ENCODE data around the gene OR6K3. TPM values are rescaled to one million over a fixed set of nuclear protein-coding genes. Genes with fewer than 3 reads are reported as not detected.
"Not testable (repeated sequence)": the region's sequence is repeated elsewhere in the genome, so short reads cannot be mapped to it uniquely, and the experiment has no call there.

Gene OR6K3
- total and polyA plus RNA-seq, 8 donors, result not detected

DNA sequence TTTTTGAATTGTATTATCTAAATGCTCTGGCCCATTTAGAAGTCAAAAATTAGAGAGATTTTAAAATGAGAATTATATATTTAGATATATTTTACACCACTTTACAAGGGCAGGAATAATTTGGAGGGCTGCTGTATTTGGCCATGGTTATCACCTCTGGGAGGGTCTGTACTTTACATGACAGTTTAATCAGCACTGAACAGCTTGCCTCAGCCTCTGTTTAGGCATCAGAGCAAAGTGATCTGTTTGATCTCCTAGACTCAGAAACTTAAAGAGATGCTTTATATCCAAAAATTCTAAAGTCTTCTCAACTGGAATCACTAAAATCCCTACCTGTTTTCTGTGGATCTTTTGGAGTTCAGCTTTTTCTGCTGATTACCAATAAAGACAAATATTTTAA is 28.6 kb downstream of the OR6K3 start:
- H3K36me3 ChIP-seq, result no peaks in the 10 kb centered on the region
- H3K4me1 ChIP-seq, result no peaks in the 10 kb centered on the region
- H3K27ac ChIP-seq, result no peak overlapping the region
- no peak overlapping the region for H3K4me3 ChIP-seq
- peak in 1 of 2 donors; percentile 3 for DNase-seq
- H3K27me3 ChIP-seq, result no peaks in the 10 kb centered on the region
- TF ChIP-seq POLR2AphosphoS5 (IDR thresholded peaks at IDR 0.05) (no peak), EP300 (IDR thresholded peaks at IDR 0.05) (no peak), POLR2A (IDR thresholded peaks at IDR 0.05) (no peak)
- TF ChIP-seq, protein P1, sequence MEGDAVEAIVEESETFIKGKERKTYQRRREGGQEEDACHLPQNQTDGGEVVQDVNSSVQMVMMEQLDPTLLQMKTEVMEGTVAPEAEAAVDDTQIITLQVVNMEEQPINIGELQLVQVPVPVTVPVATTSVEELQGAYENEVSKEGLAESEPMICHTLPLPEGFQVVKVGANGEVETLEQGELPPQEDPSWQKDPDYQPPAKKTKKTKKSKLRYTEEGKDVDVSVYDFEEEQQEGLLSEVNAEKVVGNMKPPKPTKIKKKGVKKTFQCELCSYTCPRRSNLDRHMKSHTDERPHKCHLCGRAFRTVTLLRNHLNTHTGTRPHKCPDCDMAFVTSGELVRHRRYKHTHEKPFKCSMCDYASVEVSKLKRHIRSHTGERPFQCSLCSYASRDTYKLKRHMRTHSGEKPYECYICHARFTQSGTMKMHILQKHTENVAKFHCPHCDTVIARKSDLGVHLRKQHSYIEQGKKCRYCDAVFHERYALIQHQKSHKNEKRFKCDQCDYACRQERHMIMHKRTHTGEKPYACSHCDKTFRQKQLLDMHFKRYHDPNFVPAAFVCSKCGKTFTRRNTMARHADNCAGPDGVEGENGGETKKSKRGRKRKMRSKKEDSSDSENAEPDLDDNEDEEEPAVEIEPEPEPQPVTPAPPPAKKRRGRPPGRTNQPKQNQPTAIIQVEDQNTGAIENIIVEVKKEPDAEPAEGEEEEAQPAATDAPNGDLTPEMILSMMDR (IDR thresholded peaks at IDR 0.05), result no peak
- no peaks in the 10 kb centered on the region for H3K9me3 ChIP-seq
- intact Hi-C loops (cut with DNase I; ENCODE audit: low total_unique reads), result no loop called here

DNA sequence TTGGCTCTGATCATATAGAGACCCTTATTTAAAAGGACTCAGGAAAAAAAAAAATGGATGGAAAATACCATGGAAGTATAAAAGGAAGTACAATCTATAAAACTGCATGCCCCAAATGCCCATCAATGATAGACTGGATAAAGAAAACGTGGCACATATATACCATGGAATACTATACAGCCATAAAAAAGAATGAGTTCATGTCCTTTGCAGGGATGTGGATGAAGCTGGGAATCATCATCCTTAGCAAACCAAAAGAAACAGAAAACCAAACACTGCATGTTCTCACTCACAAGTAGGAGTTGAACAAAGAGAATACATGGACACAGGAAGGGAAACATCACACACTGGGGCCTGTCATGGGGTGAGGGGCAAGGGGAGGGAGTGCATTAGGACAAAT is 29.4 kb downstream of the OR6K3 start:
- H3K27me3 ChIP-seq; H3K36me3 ChIP-seq; H3K4me1 ChIP-seq; H3K4me3 ChIP-seq; intact Hi-C loops (cut with DNase I; ENCODE audit: low total_unique reads); H3K27ac ChIP-seq; H3K9me3 ChIP-seq; DNase-seq: not testable (repeated sequence)
- 31 to 45% (median 42%) methylated on average over 1 of the region's 1 CpG for WGBS, 5 donors

DNA sequence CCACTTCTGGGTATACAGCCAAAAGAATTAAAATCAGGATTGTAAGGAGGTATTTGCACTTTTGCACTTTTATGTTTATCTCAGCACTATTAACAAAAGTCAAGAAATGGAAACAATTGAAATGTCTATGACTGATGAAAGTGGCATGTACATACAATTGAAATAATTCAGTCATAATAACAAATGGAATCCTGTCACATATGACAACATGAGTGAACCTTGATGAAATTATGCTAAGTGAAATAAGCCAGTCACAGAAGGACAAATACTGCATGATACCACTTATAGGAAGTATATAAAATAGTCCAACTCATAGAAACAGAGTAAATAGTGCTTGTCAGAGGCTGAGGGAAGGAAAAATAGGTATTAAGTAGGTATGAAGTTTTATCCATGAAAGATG is 30.6 kb downstream of the OR6K3 start:
- no peaks in the 10 kb centered on the region for H3K4me1 ChIP-seq
- H3K4me3 ChIP-seq, result no peak overlapping the region
- no peak for TF ChIP-seq POLR2A (IDR thresholded peaks at IDR 0.05)
- TF ChIP-seq POLR2AphosphoS5 (IDR thresholded peaks at IDR 0.05), result no peak
- no peak for TF ChIP-seq EP300 (IDR thresholded peaks at IDR 0.05)
- TF ChIP-seq, protein P1 (IDR thresholded peaks at IDR 0.05), result no peak
- H3K27ac ChIP-seq, result no peak overlapping the region
- H3K27me3 ChIP-seq, result no peaks in the 10 kb centered on the region
- H3K36me3 ChIP-seq, result no peaks in the 10 kb centered on the region
- DNase-seq, result no peak
- intact Hi-C loops (cut with DNase I; ENCODE audit: low total_unique reads), result no loop called here
- H3K9me3 ChIP-seq, result no peaks in the 10 kb centered on the region

DNA sequence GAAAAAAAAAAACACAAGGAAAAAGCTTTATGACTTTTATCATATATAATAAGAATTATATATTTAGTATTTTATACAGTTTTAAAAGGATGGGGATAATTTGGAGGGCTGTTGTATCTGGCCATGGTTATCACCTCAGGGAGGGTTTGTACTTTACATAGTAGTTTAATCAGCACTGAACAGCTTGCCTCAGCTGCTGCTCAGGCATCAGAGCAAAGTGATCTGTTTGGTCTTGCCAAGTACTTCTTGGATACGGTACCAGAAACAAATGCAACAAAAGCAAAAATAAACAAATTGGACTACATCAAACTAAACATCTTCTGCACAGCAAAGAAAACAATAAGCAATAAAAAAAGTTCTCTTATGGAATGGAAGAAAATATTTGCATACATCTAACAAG is 31.4 kb downstream of the OR6K3 start:
- Histone ChIP-seq H3K27ac (no peak overlapping the region), H3K36me3 (no peaks in the 10 kb centered on the region), H3K4me1 (no peaks in the 10 kb centered on the region), H3K9me3 (no peaks in the 10 kb centered on the region), H3K27me3 (no peaks in the 10 kb centered on the region), H3K4me3 (no peak overlapping the region)
- peak in 1 of 2 donors; percentile 4 for DNase-seq
- no peak for TF ChIP-seq EP300 (IDR thresholded peaks at IDR 0.05)
- TF ChIP-seq POLR2A (IDR thresholded peaks at IDR 0.05), result no peak
- TF ChIP-seq, protein P1 (IDR thresholded peaks at IDR 0.05), result no peak
- TF ChIP-seq POLR2AphosphoS5 (IDR thresholded peaks at IDR 0.05), result no peak
- 27 to 53% (median 50%) methylated on average over 1 of the region's 1 CpG for WGBS, 5 donors
- intact Hi-C loops (cut with DNase I; ENCODE audit: low total_unique reads), result no loop called here

DNA sequence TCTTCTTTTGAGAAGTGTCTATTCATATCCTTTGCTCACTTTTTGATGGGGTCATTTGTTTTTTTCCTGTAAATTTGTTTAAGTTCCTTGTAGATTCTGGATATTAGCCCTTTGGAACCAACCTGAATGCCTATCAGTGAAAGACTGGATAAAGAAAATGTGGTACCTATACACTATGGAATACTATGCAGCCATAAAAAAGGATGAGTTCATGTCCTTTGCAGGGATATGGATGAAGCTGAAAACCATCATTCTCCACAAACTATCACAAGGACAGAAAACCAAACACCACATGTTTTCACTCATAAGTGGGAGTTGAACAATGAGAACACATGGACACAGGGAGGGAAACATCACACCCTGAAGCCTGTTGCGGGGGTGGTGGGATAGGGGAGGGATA is 32.2 kb downstream of the OR6K3 start:
- WGBS, 5 donors, result 87 to 96% (median 92%) methylated on average over 1 of the region's 1 CpG
- H3K27me3 ChIP-seq; H3K9me3 ChIP-seq; H3K27ac ChIP-seq; H3K4me1 ChIP-seq; H3K36me3 ChIP-seq; H3K4me3 ChIP-seq; intact Hi-C loops (cut with DNase I; ENCODE audit: low total_unique reads); DNase-seq: not testable (repeated sequence)

DNA sequence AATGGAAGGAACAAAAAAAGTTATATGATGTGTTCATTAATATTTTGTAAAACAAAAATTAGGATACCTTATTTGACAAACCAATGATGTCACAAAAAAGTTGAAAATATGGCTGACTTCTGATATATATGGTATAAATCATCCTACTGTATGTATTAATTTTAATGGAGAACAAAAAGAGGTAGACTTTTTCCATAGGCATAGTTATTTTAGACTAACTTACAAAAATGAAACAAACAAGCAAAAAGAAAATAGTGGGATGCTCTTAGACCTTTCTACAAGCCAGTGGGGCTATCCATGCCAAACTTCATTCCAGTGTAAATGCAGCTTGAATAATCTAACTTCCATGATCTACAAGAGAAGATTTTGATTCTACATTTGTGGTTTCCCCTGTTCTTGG is 33.5 kb downstream of the OR6K3 start:
- no peak overlapping the region for H3K4me3 ChIP-seq
- no peaks in the 10 kb centered on the region for H3K4me1 ChIP-seq
- intact Hi-C loops (cut with DNase I; ENCODE audit: low total_unique reads), result no loop called here
- no peaks in the 10 kb centered on the region for H3K27me3 ChIP-seq
- TF ChIP-seq POLR2A (IDR thresholded peaks at IDR 0.05), result no peak
- no peak for TF ChIP-seq POLR2AphosphoS5 (IDR thresholded peaks at IDR 0.05)
- TF ChIP-seq, protein P1 (IDR thresholded peaks at IDR 0.05), result no peak
- no peak for TF ChIP-seq EP300 (IDR thresholded peaks at IDR 0.05)
- H3K36me3 ChIP-seq, result no peaks in the 10 kb centered on the region
- H3K9me3 ChIP-seq, result no peaks in the 10 kb centered on the region
- no peak for DNase-seq
- H3K27ac ChIP-seq, result no peak overlapping the region

All from stomach (tissue), 9 donors.